ENCODE results near the gene HINFP. TPM values are rescaled to one million over a fixed set of nuclear protein-coding genes. Genes with fewer than 3 reads are reported as not detected.

HINFP gene
- polyA plus RNA-seq, 1 experiment, result 14.9 TPM

- no peak for DNase-seq (ENCODE audit: low read depth, low spot score)
- H3K4me3 ChIP-seq (ENCODE audit: low read depth, low read length), result no peak overlapping the region
- H3K27me3 ChIP-seq (ENCODE audit: control insufficient read depth, insufficient read depth, low read length), result no peaks in the 10 kb centered on the region
- no peaks in the 10 kb centered on the region for H3K9me3 ChIP-seq (ENCODE audit: control insufficient read depth, insufficient read depth, low read length)
- ChIA-PET CTCF (interaction anchor here (0.8 to 1.0 kb wide), 2 partner anchors 38 to 170 kb away, joined by 3 read pairs; no protein-coding TSS in a partner anchor), POLR2A (no interaction called here)
- TF ChIP-seq CTCF (IDR thresholded peaks at IDR 0.05; ENCODE audit: low read depth, low read length), result no peak
- H3K27ac ChIP-seq (ENCODE audit: low read depth, low read length), result peak overlapping the region; percentile 11
Observed at GRCh38 chr11:119167933-119168332, 46.6 kb downstream of the HINFP start.

- CTCF ChIA-PET, result interaction anchor here (0.6 to 1.9 kb wide), 18 partner anchors 9 to 172 kb away, joined by 3 to 19 read pairs (median 3); partner anchors contain the start of genes C1QTNF5, CBL and DPAGT1
- peak; percentile 85 for TF ChIP-seq CTCF (IDR thresholded peaks at IDR 0.05; ENCODE audit: low read depth, low read length)
- POLR2A ChIA-PET, result interaction anchor here (0.6 to 1.3 kb wide), 8 partner anchors 12 to 140 kb away, joined by 3 to 6 read pairs (median 3); partner anchors contain the start of gene C2CD2L
- Histone ChIP-seq H3K27me3 (ENCODE audit: control insufficient read depth, insufficient read depth, low read length) (no peaks in the 10 kb centered on the region), H3K4me3 (ENCODE audit: low read depth, low read length) (peak within 1 kb of the TSS; percentile 64), H3K27ac (ENCODE audit: low read depth, low read length) (peak within 1 kb of the TSS; percentile 52), H3K9me3 (ENCODE audit: control insufficient read depth, insufficient read depth, low read length) (no peaks in the 10 kb centered on the region)
- DNase-seq (ENCODE audit: low read depth, low spot score), result peak; percentile 39
Observed at GRCh38 chr11:119168471-119169281, 47.3 kb downstream of the HINFP start, which contains the start of gene NLRX1. Gene NLRX1, plus strand, starts transcription at chr11:119168725. Its CDS starts 2,679 bp downstream, at chr11:119171404.

- ChIA-PET POLR2A (interaction anchor here (0.6 to 1.3 kb wide), 8 partner anchors 12 to 140 kb away, joined by 3 to 6 read pairs (median 3); partner anchors contain the start of gene C2CD2L), CTCF (interaction anchor here (0.6 to 1.9 kb wide), 19 partner anchors 8 to 964 kb away, joined by 3 to 19 read pairs (median 3); partner anchors contain the start of genes C1QTNF5, CBL and DPAGT1)
- Histone ChIP-seq H3K27ac (ENCODE audit: low read depth, low read length) (peak overlapping the region; percentile 52), H3K27me3 (ENCODE audit: control insufficient read depth, insufficient read depth, low read length) (no peaks in the 10 kb centered on the region), H3K4me3 (ENCODE audit: low read depth, low read length) (peak overlapping the region; percentile 64), H3K9me3 (ENCODE audit: control insufficient read depth, insufficient read depth, low read length) (no peaks in the 10 kb centered on the region; the same call in 1 of the 2 replicates)
- no peak for TF ChIP-seq CTCF (IDR thresholded peaks at IDR 0.05; ENCODE audit: low read depth, low read length)
- no peak for DNase-seq (ENCODE audit: low read depth, low spot score)
Observed at GRCh38 chr11:119169282-119169719, 47.9 kb downstream of the HINFP start.

GRCh38 chr11:119172513-119172912 lies 51.1 kb downstream of the HINFP start:
- H3K4me3 ChIP-seq (ENCODE audit: low read depth, low read length), result no peak overlapping the region
- TF ChIP-seq CTCF (IDR thresholded peaks at IDR 0.05; ENCODE audit: low read depth, low read length), result no peak
- DNase-seq (ENCODE audit: low read depth, low spot score), result no peak
- CTCF ChIA-PET, result interaction anchor here (3.4 kb wide), 1 partner anchor 33 kb away, joined by 18 read pairs; the partner anchor contains the start of gene CBL
- POLR2A ChIA-PET, result no interaction called here
- no peaks in the 10 kb centered on the region; the same call in 1 of the 2 replicates for H3K9me3 ChIP-seq (ENCODE audit: control insufficient read depth, insufficient read depth, low read length)
- H3K27me3 ChIP-seq (ENCODE audit: control insufficient read depth, insufficient read depth, low read length), result no peaks in the 10 kb centered on the region
- no peak overlapping the region for H3K27ac ChIP-seq (ENCODE audit: low read depth, low read length)
